CD4-positive, CD25-positive, alpha-beta regulatory T cell (primary cell): ENCODE results near the gene E2F6. TPM values are rescaled to one million over a fixed set of nuclear protein-coding genes. Genes with fewer than 3 reads are reported as not detected.

Experiments used
- ATAC-seq, 2 donors: fragments of 150-1000 bp; cut with Tn5 transposase; one replicate each; pipeline ENCODE4 v1.10.0; 2021; ENCODE audit warnings: low read depth in 2 of 2, moderate number of reproducible peaks in 2 of 2, moderate library complexity in 1 of 2
- DNase-seq, 3 donors: peaks; one replicate each; pipeline versions ENCODE4 v3.0.0 to v3.0.0-alpha.2; 2012 to 2022; ENCODE audit warnings: mixed read lengths in 1 of 3
- H3K27ac ChIP-seq: one replicate; pipeline ENCODE4 v1.7.0; 2013; ENCODE audit warnings: mild to moderate bottlenecking, low read length; ENCODE audit not compliant: insufficient read depth, poor library complexity, severe bottlenecking
- H3K27me3 ChIP-seq: one replicate; pipeline ENCODE4 v1.7.0; 2013; ENCODE audit warnings: low read length; ENCODE audit not compliant: control insufficient read depth, insufficient read depth
- H3K36me3 ChIP-seq: one replicate; pipeline ENCODE4 v1.7.0; 2013; ENCODE audit warnings: mild to moderate bottlenecking, low read length, moderate library complexity; ENCODE audit not compliant: control insufficient read depth, insufficient read depth
- H3K4me1 ChIP-seq: 2 replicates; pipeline ENCODE4 v1.7.0; 2013; ENCODE audit warnings: mild to moderate bottlenecking, low read length; ENCODE audit not compliant: insufficient read depth, control insufficient read depth, poor library complexity, severe bottlenecking
- H3K4me3 ChIP-seq: one replicate; pipeline ENCODE4 v1.7.0; 2013; ENCODE audit warnings: low read depth, mild to moderate bottlenecking, low read length, moderate library complexity
- H3K9me3 ChIP-seq, 2 experiments: 1 replicate in 1 of 2; 2 replicates in 1 of 2; pipeline ENCODE4 v1.7.0; 2013; ENCODE audit warnings: low read length in 2 of 2, mild to moderate bottlenecking in 1 of 2, moderate library complexity in 1 of 2; ENCODE audit not compliant: control insufficient read depth in 2 of 2
- H3K27ac Mint-ChIP-seq, 3 donors: one replicate each; pipeline ENCODE4 v1.8.0; 2020 to 2022; ENCODE audit warnings: mild to moderate bottlenecking in 3 of 3, mixed read lengths in 3 of 3, moderate library complexity in 2 of 3
- H3K27me3 Mint-ChIP-seq: one replicate; pipeline ENCODE4 v1.8.0; 2022; ENCODE audit warnings: mild to moderate bottlenecking, mixed read lengths
- H3K36me3 Mint-ChIP-seq: one replicate; pipeline ENCODE4 v1.8.0; 2020; ENCODE audit warnings: mixed read lengths
- H3K4me1 Mint-ChIP-seq, 4 donors: one replicate each; pipeline ENCODE4 v1.8.0; 2020 to 2022; ENCODE audit warnings: mixed read lengths in 4 of 4, mild to moderate bottlenecking in 1 of 4
- H3K4me3 Mint-ChIP-seq, 4 donors: one replicate each; pipeline ENCODE4 v1.8.0; 2020 to 2022; ENCODE audit warnings: mild to moderate bottlenecking in 4 of 4, mixed read lengths in 4 of 4, moderate library complexity in 3 of 4
- H3K9me3 Mint-ChIP-seq, 7 donors: one replicate each; pipeline ENCODE4 v1.8.0; 2020 to 2022; ENCODE audit warnings: mixed read lengths in 7 of 7, mild to moderate bottlenecking in 3 of 7, moderate library complexity in 2 of 7
- polyA plus RNA-seq, 4 donors: library from polyadenylated mRNA; unstranded; fragments of 300-500 nt; fragmentation: Illumina TruSeq; gene quantifications; one replicate each; pipeline ENCODE4 v1.2.3, GENCODE V29; 2021
- total RNA-seq: library from RNA; stranded (reverse); gene quantifications from one replicate; pipeline ENCODE4 v1.2.3, GENCODE V29; 2022

E2F6 gene
- total and polyA plus RNA-seq, 5 donors from 2014 or later, result 1.7 to 6.7 (median 3.7) TPM

GRCh38 chr2:11466307-11467128, 557 bp upstream of the E2F6 start:
- H3K9me3 ChIP-seq, result no peaks in the 10 kb centered on the region
- DNase-seq (peak in 1 of 3 donors; percentile 21), ATAC-seq (no peak)
- peaks cover 20% of the 10 kb centered on the region for H3K4me1 ChIP-seq
- Mint-ChIP-seq H3K27ac (peak overlapping the region; percentile 86 to 95 (median 93)), H3K27me3 (no peaks in the 10 kb centered on the region), H3K4me1 (peaks cover 10 to 47% (median 34%) of the 10 kb centered on the region in 4 donors), H3K9me3 (peaks cover 0 to 2% (median 0%) of the 10 kb centered on the region in 7 donors), H3K4me3 (peak overlapping the region; percentile 97 to 99 (median 98)), H3K36me3 (no peaks in the 10 kb centered on the region)
- peak overlapping the region; percentile 89 for H3K4me3 ChIP-seq
- peak overlapping the region; percentile 60 for H3K27ac ChIP-seq
- no peaks in the 10 kb centered on the region for H3K27me3 ChIP-seq
- H3K36me3 ChIP-seq, result no peaks in the 10 kb centered on the region

GRCh38 chr2:11465110-11465484, 864 bp downstream of the E2F6 start:
- Histone ChIP-seq H3K4me3 (peak overlapping the region; percentile 77), H3K36me3 (no peaks in the 10 kb centered on the region), H3K9me3 (no peaks in the 10 kb centered on the region), H3K27me3 (no peaks in the 10 kb centered on the region), H3K27ac (peak overlapping the region; percentile 60), H3K4me1 (peaks cover 20% of the 10 kb centered on the region)
- Mint-ChIP-seq H3K4me3 (peak overlapping the region; percentile 97 to 99 (median 98)), H3K36me3 (no peaks in the 10 kb centered on the region), H3K9me3 (peaks cover 0 to 2% (median 0%) of the 10 kb centered on the region in 7 donors), H3K27ac (peak overlapping the region; percentile 66 to 95 (median 93)), H3K4me1 (peaks cover 14 to 53% (median 36%) of the 10 kb centered on the region in 4 donors), H3K27me3 (no peaks in the 10 kb centered on the region)
- ATAC-seq (no peak), DNase-seq (no peak)

- H3K27ac ChIP-seq, result no peak overlapping the region
- no peak for ATAC-seq
- Mint-ChIP-seq H3K9me3 (peaks cover 0 to 1% (median 0%) of the 10 kb centered on the region in 7 donors), H3K4me3 (no peak overlapping the region), H3K36me3 (peaks cover 8% of the 10 kb centered on the region), H3K4me1 (peaks cover 25 to 72% (median 48%) of the 10 kb centered on the region in 4 donors), H3K27ac (peak overlapping the region in 1 of 3 donors; percentile 32), H3K27me3 (no peaks in the 10 kb centered on the region)
- no peak overlapping the region for H3K4me3 ChIP-seq
- H3K36me3 ChIP-seq, result no peaks in the 10 kb centered on the region
- H3K27me3 ChIP-seq, result no peaks in the 10 kb centered on the region
- no peaks in the 10 kb centered on the region for H3K9me3 ChIP-seq
- no peak for DNase-seq
- peaks cover 6% of the 10 kb centered on the region for H3K4me1 ChIP-seq
Measured at GRCh38 chr2:11459816-11460215, 6.1 kb downstream of the E2F6 start.

- H3K27ac Mint-ChIP-seq, result no peak overlapping the region
- no peak overlapping the region for H3K4me3 ChIP-seq
- DNase-seq (no peak), ATAC-seq (no peak)
- H3K4me1 Mint-ChIP-seq, result peaks cover 28 to 61% (median 44%) of the 10 kb centered on the region in 4 donors
- H3K27ac ChIP-seq, result no peak overlapping the region
- H3K36me3 Mint-ChIP-seq, result peaks cover 9% of the 10 kb centered on the region
- H3K36me3 ChIP-seq, result no peaks in the 10 kb centered on the region
- peaks cover 3% of the 10 kb centered on the region for H3K4me1 ChIP-seq
- no peaks in the 10 kb centered on the region for H3K9me3 ChIP-seq
- H3K27me3 Mint-ChIP-seq, result no peaks in the 10 kb centered on the region
- peaks cover 0 to under 1% (median 0%) of the 10 kb centered on the region in 7 donors for H3K9me3 Mint-ChIP-seq
- no peaks in the 10 kb centered on the region for H3K27me3 ChIP-seq
- H3K4me3 Mint-ChIP-seq, result no peak overlapping the region
Measured at GRCh38 chr2:11458753-11459152, 7.2 kb downstream of the E2F6 start.

- no peaks in the 10 kb centered on the region for H3K27me3 Mint-ChIP-seq
- H3K27ac Mint-ChIP-seq, result peak overlapping the region in 1 of 3 donors; percentile 8
- H3K4me3 Mint-ChIP-seq, result peak overlapping the region in 1 of 4 donors; percentile 9
- peaks cover 11% of the 10 kb centered on the region for H3K36me3 Mint-ChIP-seq
- Histone ChIP-seq H3K9me3 (no peaks in the 10 kb centered on the region), H3K36me3 (peaks cover 3% of the 10 kb centered on the region), H3K4me3 (no peak overlapping the region), H3K4me1 (no peaks in the 10 kb centered on the region), H3K27ac (no peak overlapping the region), H3K27me3 (no peaks in the 10 kb centered on the region)
- no peaks in the 10 kb centered on the region for H3K9me3 Mint-ChIP-seq
- DNase-seq (no peak), ATAC-seq (no peak)
- H3K4me1 Mint-ChIP-seq, result peaks cover 30 to 54% (median 38%) of the 10 kb centered on the region in 4 donors
Measured at GRCh38 chr2:11457935-11458334, 8.0 kb downstream of the E2F6 start.

GRCh38 chr2:11456251-11456650, 9.7 kb downstream of the E2F6 start:
- Mint-ChIP-seq H3K27me3 (no peaks in the 10 kb centered on the region), H3K4me1 (peaks cover 19 to 40% (median 27%) of the 10 kb centered on the region in 4 donors), H3K4me3 (no peak overlapping the region), H3K9me3 (no peaks in the 10 kb centered on the region), H3K36me3 (peaks cover 15% of the 10 kb centered on the region), H3K27ac (peak overlapping the region in 2 of 3 donors; percentile 60 to 65)
- H3K4me3 ChIP-seq, result no peak overlapping the region
- H3K27ac ChIP-seq, result no peak overlapping the region
- H3K27me3 ChIP-seq, result no peaks in the 10 kb centered on the region
- no peak for DNase-seq
- no peaks in the 10 kb centered on the region for H3K4me1 ChIP-seq
- peaks cover 8% of the 10 kb centered on the region for H3K36me3 ChIP-seq
- H3K9me3 ChIP-seq, result no peaks in the 10 kb centered on the region
- no peak for ATAC-seq

GRCh38 chr2:11454824-11455223, 11.1 kb downstream of the E2F6 start:
- H3K4me3 Mint-ChIP-seq, result no peak overlapping the region
- Histone ChIP-seq H3K27ac (no peak overlapping the region), H3K9me3 (no peaks in the 10 kb centered on the region), H3K27me3 (no peaks in the 10 kb centered on the region), H3K4me1 (no peaks in the 10 kb centered on the region), H3K4me3 (no peak overlapping the region), H3K36me3 (peaks cover 19% of the 10 kb centered on the region)
- peaks cover 15 to 32% (median 27%) of the 10 kb centered on the region in 4 donors for H3K4me1 Mint-ChIP-seq
- no peaks in the 10 kb centered on the region for H3K9me3 Mint-ChIP-seq
- peak overlapping the region in 2 of 3 donors; percentile 23 to 27 for H3K27ac Mint-ChIP-seq
- no peaks in the 10 kb centered on the region for H3K27me3 Mint-ChIP-seq
- H3K36me3 Mint-ChIP-seq, result peaks cover 17% of the 10 kb centered on the region
- DNase-seq (no peak), ATAC-seq (no peak)
